Liver (tissue), 9 donors: ENCODE data around the gene PRKAR1B. TPM values are rescaled to one million over a fixed set of nuclear protein-coding genes. Genes with fewer than 3 reads are reported as not detected.

ENCODE experiments used
- DNase-seq: peaks from one replicate; pipeline ENCODE4 v3.0.0-alpha.2; 2017; ENCODE audit warnings: low spot score
- H3K27ac ChIP-seq, 2 donors: one replicate each; pipeline ENCODE4 v1.7.0; 2013; ENCODE audit warnings: inconsistent platforms in 2 of 2, low read length in 2 of 2, control low read depth in 1 of 2, low read depth in 1 of 2, mild to moderate bottlenecking in 1 of 2
- H3K27me3 ChIP-seq, 4 donors: one replicate each; pipeline versions ENCODE4 v1.6.1 to v1.7.0; 2013; ENCODE audit warnings: low read length in 3 of 4, inconsistent platforms in 1 of 4, mild to moderate bottlenecking in 1 of 4, moderate library complexity in 1 of 4; ENCODE audit not compliant: control insufficient read depth in 4 of 4, insufficient read depth in 4 of 4
- H3K36me3 ChIP-seq, 4 donors: one replicate each; pipeline versions ENCODE4 v1.6.1 to v1.7.0; 2013; ENCODE audit warnings: low read length in 3 of 4, mild to moderate bottlenecking in 3 of 4, low read depth in 1 of 4, moderate library complexity in 1 of 4; ENCODE audit not compliant: control insufficient read depth in 4 of 4, insufficient read depth in 3 of 4
- H3K4me1 ChIP-seq, 4 donors: one replicate each; pipeline versions ENCODE4 v1.6.1 to v1.7.0; 2013; ENCODE audit warnings: low read length in 3 of 4, mild to moderate bottlenecking in 3 of 4, moderate library complexity in 1 of 4; ENCODE audit not compliant: control insufficient read depth in 4 of 4, insufficient read depth in 4 of 4
- H3K4me3 ChIP-seq, 3 donors: one replicate each; pipeline versions ENCODE4 v1.6.1 to v1.7.0; 2013; ENCODE audit warnings: low read length in 3 of 3, control low read depth in 1 of 3, low read depth in 1 of 3, mild to moderate bottlenecking in 1 of 3
- H3K9ac ChIP-seq, 2 donors: one replicate each; pipeline ENCODE4 v1.7.0; 2013; ENCODE audit warnings: low read length in 2 of 2, mild to moderate bottlenecking in 2 of 2, moderate library complexity in 2 of 2, control low read depth in 1 of 2, low read depth in 1 of 2
- H3K9me3 ChIP-seq, 4 donors: one replicate each; pipeline versions ENCODE4 v1.6.1 to v1.7.0; 2013; ENCODE audit warnings: low read length in 3 of 4; ENCODE audit not compliant: control insufficient read depth in 4 of 4
- FOXA2 ChIP-seq: IDR thresholded peaks from 2 replicates; pipeline ENCODE4 v1.6.1; 2016; ENCODE audit warnings: antibody characterized with exemption
- HNF4A ChIP-seq, 2 donors: conservative IDR thresholded peaks; 2 replicates each; pipeline ENCODE4 v1.6.1; 2016; ENCODE audit warnings: antibody characterized with exemption in 2 of 2, mild to moderate bottlenecking in 2 of 2
- HNF4G ChIP-seq: IDR thresholded peaks from 2 replicates; pipeline ENCODE4 v1.6.1; 2016; ENCODE audit warnings: antibody characterized with exemption
- JUND ChIP-seq, 2 donors: IDR thresholded peaks; 2 replicates each; pipeline ENCODE4 v1.6.1; 2016; ENCODE audit warnings: antibody characterized with exemption in 2 of 2
- NR2F2 ChIP-seq: IDR thresholded peaks from 2 replicates; pipeline ENCODE4 v1.6.1; 2016; ENCODE audit warnings: antibody characterized with exemption
- TAF1 ChIP-seq: conservative IDR thresholded peaks from 2 replicates; pipeline ENCODE4 v1.6.1; 2016; ENCODE audit warnings: antibody characterized with exemption, mild to moderate bottlenecking
- WGBS: extraction: QIAGEN DNeasy Blood & Tissue Kit; methylation state at CpG from one replicate; pipeline ENCODE4 v1.1.7; 2013; 5-methylcytosine and 5-hydroxymethylcytosine counted together
- polyA plus RNA-seq, 2 donors: library from polyadenylated mRNA; stranded (reverse) in 1 of 2; unstranded in 1 of 2; fragments of 200-250 nt in 1 of 2; fragments of >200 nt in 1 of 2; fragmentation: Nextera tagmentation in 1 of 2; extraction: Ambion mirVana in 1 of 2; gene quantifications; one replicate each; pipeline versions ENCODE4 v1.2.1 to v1.2.3, GENCODE V29; 2013 to 2015
- total RNA-seq, 2 donors: library from RNA; depleted of rRNA; stranded (reverse); fragments of >200 nt; gene quantifications; one replicate each; pipeline ENCODE4 v1.2.3, GENCODE V29; 2014
- donor health status: healthy.
- donor health status: healthy.
- donor health status: healthy.
- donor health status: healthy.
- donor health status: healthy.

Gene PRKAR1B
- total and polyA plus RNA-seq, 4 donors: 11.1 to 14.4 (median 12.4) TPM

DNA sequence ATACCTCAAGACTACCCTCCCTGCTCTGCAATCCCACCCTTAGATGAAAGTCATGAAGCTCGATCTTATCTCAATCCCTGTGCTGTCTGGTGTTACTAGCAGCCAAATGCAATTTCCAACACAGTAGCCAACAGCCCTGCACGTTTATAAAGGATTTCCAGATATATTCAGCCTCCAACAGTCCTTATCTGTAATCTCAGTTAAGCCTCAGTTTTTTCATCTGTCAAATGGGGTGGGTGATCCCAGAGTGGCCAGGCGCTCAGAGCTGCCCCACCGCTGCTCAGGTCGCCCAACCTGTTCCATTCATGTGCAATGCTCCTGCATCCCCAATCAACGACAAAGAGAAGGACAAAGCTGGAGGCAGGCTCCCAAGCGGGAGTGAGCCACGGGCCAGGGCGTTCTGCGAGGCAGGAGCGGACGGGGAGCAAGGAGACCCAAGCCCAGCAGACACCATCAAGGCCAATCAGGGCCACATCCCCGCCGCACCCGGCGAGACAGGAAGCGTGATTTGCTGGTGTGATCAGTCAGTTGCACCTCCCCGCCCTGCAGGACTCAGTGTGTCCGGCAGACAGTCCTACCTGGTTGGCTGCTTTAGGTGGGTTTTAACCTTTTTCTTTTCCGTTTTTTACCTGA, 227.1 kb downstream of the PRKAR1B start:
- H3K9me3 ChIP-seq: no peaks in the 10 kb centered on the region
- DNase-seq: no peak
- H3K4me3 ChIP-seq: no peak overlapping the region
- H3K36me3 ChIP-seq: peaks cover 0 to 4% (median 0%) of the 10 kb centered on the region in 4 donors
- H3K27ac ChIP-seq: no peak overlapping the region
- no peak overlapping the region for H3K9ac ChIP-seq
- peaks cover 3 to 25% (median 17%) of the 10 kb centered on the region in 4 donors for H3K4me1 ChIP-seq
- TF ChIP-seq HNF4A (conservative IDR thresholded peaks at IDR 0.05) (no peak), TAF1 (no peak), JUND (IDR thresholded peaks at IDR 0.05) (no peak), HNF4G (no peak), FOXA2 (no peak), NR2F2 (no peak)
- no peaks in the 10 kb centered on the region for H3K27me3 ChIP-seq
- WGBS: 95% methylated on average over 20 of the region's 20 CpGs

Other genes with a start within 250 kb of the PRKAR1B start
- 1 to 10 TPM; 2.0 to 5.1 TPM for gene PDGFA, start 207.4 kb downstream of the PRKAR1B start, total RNA-seq
- 1 to 10 TPM; 1.4 to 2.1 TPM for gene PDGFA, start 207.4 kb downstream of the PRKAR1B start, polyA plus RNA-seq
- gene DNAAF5, start 582 bp downstream of the PRKAR1B start, total RNA-seq: 10 to 100 TPM in 1 of 2 donors, 1 to 10 TPM in 1; 8.7 to 10.4 TPM
- gene DNAAF5, start 582 bp downstream of the PRKAR1B start, polyA plus RNA-seq: 10 to 100 TPM in 1 of 2 donors, 1 to 10 TPM in 1; 3.1 to 11.1 TPM
- 100 to 1,000 TPM in 1 of 2 donors, 10 to 100 TPM in 1; 50.9 to 162 TPM for gene SUN1, start 105.2 kb upstream of the PRKAR1B start, total RNA-seq
- gene SUN1, start 105.2 kb upstream of the PRKAR1B start, polyA plus RNA-seq: 10 to 100 TPM; 24.8 to 29.2 TPM
- 10 to 100 TPM; 19.5 to 30.3 TPM for gene GET4, start 149.3 kb upstream of the PRKAR1B start, total RNA-seq
- 10 to 100 TPM; 24.3 to 34.7 TPM for gene GET4, start 149.3 kb upstream of the PRKAR1B start, polyA plus RNA-seq
- gene ADAP1, start 227.4 kb upstream of the PRKAR1B start, total RNA-seq: 1 to 10 TPM; 3.2 to 3.7 TPM
- 1 to 10 TPM in 1 of 2 donors, under 1 TPM in 1; 0.46 to 2.2 TPM for gene ADAP1, start 227.4 kb upstream of the PRKAR1B start, polyA plus RNA-seq
- gene COX19, start 248.3 kb upstream of the PRKAR1B start, total RNA-seq: 1 to 10 TPM; 5.2 to 9.8 TPM
- gene COX19, start 248.3 kb upstream of the PRKAR1B start, polyA plus RNA-seq: 1 to 10 TPM; 2.2 to 4.5 TPM